Measurements from ENCODE around the gene OLIG3.

OLIG3 gene

GRCh38 chr6:137522198-137522798 is 28.1 kb upstream of the OLIG3 start:
- no peak for TF ChIP-seq FOXP2 (optimal IDR thresholded peaks at IDR 0.05; ENCODE audit: borderline replicate concordance, extremely low read depth, extremely low read length, insufficient read depth)
- TF ChIP-seq TAF1 (IDR thresholded peaks at IDR 0.05; ENCODE audit: borderline replicate concordance, insufficient read depth, low read length) = no peak
- no peak for TF ChIP-seq SIN3A (IDR thresholded peaks at IDR 0.05; ENCODE audit: borderline replicate concordance, insufficient read depth, low read length)
- no peak for TF ChIP-seq REST (IDR thresholded peaks at IDR 0.05; ENCODE audit: insufficient read depth in 1 of 2, low read depth in 2 of 2, low read length in 2 of 2)
- no peak for TF ChIP-seq POLR2AphosphoS5 (IDR thresholded peaks at IDR 0.05; ENCODE audit: low read depth, low read length)

GRCh38 chr6:137520520-137520919 is 26.3 kb upstream of the OLIG3 start:
- TF ChIP-seq SIN3A (IDR thresholded peaks at IDR 0.05; ENCODE audit: borderline replicate concordance, insufficient read depth, low read length) = no peak
- TF ChIP-seq REST (IDR thresholded peaks at IDR 0.05; ENCODE audit: insufficient read depth in 1 of 2, low read depth in 2 of 2, low read length in 2 of 2) = no peak
- no peak for TF ChIP-seq FOXP2 (optimal IDR thresholded peaks at IDR 0.05; ENCODE audit: borderline replicate concordance, extremely low read depth, extremely low read length, insufficient read depth)
- TF ChIP-seq POLR2AphosphoS5 (IDR thresholded peaks at IDR 0.05; ENCODE audit: low read depth, low read length) = no peak
- TF ChIP-seq TAF1 (IDR thresholded peaks at IDR 0.05; ENCODE audit: borderline replicate concordance, insufficient read depth, low read length) = no peak

- TF ChIP-seq SIN3A (IDR thresholded peaks at IDR 0.05; ENCODE audit: borderline replicate concordance, insufficient read depth, low read length) (no peak), FOXP2 (optimal IDR thresholded peaks at IDR 0.05; ENCODE audit: borderline replicate concordance, extremely low read depth, extremely low read length, insufficient read depth) (no peak), POLR2AphosphoS5 (IDR thresholded peaks at IDR 0.05; ENCODE audit: low read depth, low read length) (no peak), REST (IDR thresholded peaks at IDR 0.05; ENCODE audit: insufficient read depth in 1 of 2, low read depth in 2 of 2, low read length in 2 of 2) (no peak), TAF1 (IDR thresholded peaks at IDR 0.05; ENCODE audit: borderline replicate concordance, insufficient read depth, low read length) (no peak)
These were observed 25.5 kb upstream of the OLIG3 start for GRCh38 chr6:137519629-137520176.

GRCh38 chr6:137518386-137518983 is 24.3 kb upstream of the OLIG3 start:
- TF ChIP-seq REST (IDR thresholded peaks at IDR 0.05; ENCODE audit: insufficient read depth in 1 of 2, low read depth in 2 of 2, low read length in 2 of 2) = no peak
- TF ChIP-seq POLR2AphosphoS5 (IDR thresholded peaks at IDR 0.05; ENCODE audit: low read depth, low read length) = no peak
- TF ChIP-seq FOXP2 (optimal IDR thresholded peaks at IDR 0.05; ENCODE audit: borderline replicate concordance, extremely low read depth, extremely low read length, insufficient read depth) = no peak
- no peak for TF ChIP-seq TAF1 (IDR thresholded peaks at IDR 0.05; ENCODE audit: borderline replicate concordance, insufficient read depth, low read length)
- no peak for TF ChIP-seq SIN3A (IDR thresholded peaks at IDR 0.05; ENCODE audit: borderline replicate concordance, insufficient read depth, low read length)

All from PFSK-1 (cell line).